ENCODE data around the gene CBLN3.

The CBLN3 gene

DNA sequence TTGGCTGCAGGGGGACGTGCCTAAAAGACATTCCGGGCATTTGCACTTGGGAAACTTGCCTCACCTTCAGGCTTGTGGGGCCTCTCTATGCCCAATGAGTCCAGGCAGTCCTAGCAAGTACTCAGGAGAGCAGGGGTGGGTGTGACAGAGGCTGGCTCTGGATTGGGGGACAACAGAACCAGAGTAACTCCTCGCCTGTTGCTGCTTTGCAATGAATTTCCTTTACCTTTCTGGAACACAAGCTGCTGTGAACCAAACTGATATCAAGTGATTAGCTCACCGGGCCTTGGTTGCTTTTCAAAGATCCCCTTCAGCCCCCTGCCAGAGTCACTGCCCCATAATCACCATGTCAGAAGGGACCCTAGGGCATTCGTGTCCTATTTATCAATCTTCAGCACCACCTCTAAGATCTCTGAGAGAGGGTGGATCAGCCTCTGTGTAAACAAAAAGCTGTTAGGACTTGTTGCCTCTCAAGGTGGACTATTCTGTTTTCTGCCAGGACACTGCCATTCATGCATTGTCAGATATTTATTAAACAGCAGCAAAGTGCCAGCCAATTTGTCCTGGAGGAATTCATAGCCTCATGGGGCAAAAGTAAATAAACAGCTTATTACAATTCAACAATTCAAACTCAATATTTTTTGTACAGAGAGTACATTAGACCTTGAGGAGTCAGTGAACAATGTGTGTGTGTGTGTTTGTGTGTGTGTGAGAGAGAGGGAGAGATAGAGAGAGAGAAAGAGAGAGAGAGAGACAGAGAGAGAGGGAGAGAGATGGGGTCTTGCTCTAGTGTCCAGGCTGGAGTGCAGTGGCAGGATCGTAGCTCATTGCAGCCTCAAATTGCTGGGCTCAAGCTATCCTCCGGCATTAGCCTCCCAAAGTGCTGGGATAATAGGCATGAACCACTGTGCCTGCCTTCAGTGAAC is 50.2 kb downstream of the CBLN3 start:
- DNase-seq, result no peak

DNA sequence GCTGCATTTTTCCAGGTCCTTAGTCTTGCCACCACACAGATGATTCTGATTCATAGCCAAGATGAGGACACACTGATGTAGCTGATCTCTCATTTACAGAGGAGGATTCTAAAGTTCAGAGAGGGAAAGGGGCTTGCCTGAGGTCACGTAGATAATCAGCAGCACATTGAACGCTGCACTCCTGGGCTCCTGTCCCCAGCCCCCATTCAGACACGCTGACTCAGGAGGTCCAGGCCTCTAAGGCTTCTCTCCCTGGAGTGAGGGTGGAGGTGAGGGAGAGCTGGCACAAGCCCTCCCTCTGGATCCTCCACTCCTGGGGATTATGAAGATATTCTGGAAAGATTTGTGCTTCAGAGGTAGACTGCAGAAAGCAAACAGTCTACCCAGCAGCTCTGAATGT is 51.1 kb downstream of the CBLN3 start:
- DNase-seq, result no peak

- no peak for DNase-seq
Observed at GRCh38 chr14:24377657-24378056, 51.8 kb downstream of the CBLN3 start.

GRCh38 chr14:24377126-24377525 is 52.3 kb downstream of the CBLN3 start:
- no peak for DNase-seq
